HG03432 (cell line): ENCODE measurements around the gene RETSAT.
"Not testable (repeated sequence)": the region's sequence is repeated elsewhere in the genome, so short reads cannot be mapped to it uniquely, and the experiment has no call there.

Experiments
- ATAC-seq: cut with Tn5 transposase; IDR thresholded peaks from one replicate; pipeline ENCODE4 v1.9.1; 2021; ENCODE audit warnings: mild to moderate bottlenecking, moderate library complexity; ENCODE audit not compliant: unreplicated experiment

RETSAT gene

GRCh38 chr2:85354286-85355072 is at the start of gene RETSAT, which contains the start of gene ELMOD3:
Gene RETSAT, minus strand, starts transcription at chr2:85354528. Its CDS starts 21 bp downstream, at chr2:85354507.
Gene ELMOD3, plus strand, starts transcription at chr2:85354769. Its CDS starts 2,430 bp downstream, at chr2:85357199.
- ATAC-seq = peak; percentile 96

DNA sequence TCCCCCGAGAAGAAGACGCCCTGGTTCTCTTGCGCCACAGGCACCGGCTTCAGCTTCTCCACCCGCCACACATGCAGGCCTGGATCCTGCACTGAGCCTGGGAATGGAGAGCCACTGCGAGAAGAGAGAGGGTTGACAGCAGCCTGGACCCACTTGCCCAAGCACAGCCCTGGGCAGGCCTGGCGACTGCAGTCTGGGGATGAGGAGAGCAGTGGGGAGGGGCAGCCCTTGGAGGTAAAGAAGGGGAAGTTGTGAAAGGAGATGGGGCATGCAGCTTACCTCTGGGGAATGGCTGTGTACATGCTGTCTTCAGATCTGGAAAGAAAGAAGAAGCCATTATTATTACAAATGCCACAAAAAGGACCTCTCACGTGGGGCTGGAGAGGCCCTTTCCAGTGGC is 47.5 kb upstream of the RETSAT start:
- ATAC-seq = no peak

DNA sequence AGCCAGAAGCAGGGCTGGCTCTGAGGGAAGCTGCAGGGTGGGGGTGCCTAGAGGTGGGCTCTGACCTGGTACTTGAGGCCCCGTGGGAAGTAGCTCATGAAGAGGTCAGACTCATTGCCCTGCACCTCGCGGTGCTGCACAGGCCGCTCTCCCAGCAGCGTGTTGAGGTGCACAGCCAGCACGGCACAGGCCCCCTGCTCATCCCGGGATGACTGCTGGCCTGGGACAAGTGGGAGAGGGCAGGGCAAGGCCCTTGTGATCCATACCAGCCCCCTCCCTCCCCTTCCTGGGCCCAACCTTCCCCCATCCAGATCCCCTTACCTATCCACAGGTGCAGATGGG is 47.1 kb upstream of the RETSAT start:
- no peak for ATAC-seq

DNA sequence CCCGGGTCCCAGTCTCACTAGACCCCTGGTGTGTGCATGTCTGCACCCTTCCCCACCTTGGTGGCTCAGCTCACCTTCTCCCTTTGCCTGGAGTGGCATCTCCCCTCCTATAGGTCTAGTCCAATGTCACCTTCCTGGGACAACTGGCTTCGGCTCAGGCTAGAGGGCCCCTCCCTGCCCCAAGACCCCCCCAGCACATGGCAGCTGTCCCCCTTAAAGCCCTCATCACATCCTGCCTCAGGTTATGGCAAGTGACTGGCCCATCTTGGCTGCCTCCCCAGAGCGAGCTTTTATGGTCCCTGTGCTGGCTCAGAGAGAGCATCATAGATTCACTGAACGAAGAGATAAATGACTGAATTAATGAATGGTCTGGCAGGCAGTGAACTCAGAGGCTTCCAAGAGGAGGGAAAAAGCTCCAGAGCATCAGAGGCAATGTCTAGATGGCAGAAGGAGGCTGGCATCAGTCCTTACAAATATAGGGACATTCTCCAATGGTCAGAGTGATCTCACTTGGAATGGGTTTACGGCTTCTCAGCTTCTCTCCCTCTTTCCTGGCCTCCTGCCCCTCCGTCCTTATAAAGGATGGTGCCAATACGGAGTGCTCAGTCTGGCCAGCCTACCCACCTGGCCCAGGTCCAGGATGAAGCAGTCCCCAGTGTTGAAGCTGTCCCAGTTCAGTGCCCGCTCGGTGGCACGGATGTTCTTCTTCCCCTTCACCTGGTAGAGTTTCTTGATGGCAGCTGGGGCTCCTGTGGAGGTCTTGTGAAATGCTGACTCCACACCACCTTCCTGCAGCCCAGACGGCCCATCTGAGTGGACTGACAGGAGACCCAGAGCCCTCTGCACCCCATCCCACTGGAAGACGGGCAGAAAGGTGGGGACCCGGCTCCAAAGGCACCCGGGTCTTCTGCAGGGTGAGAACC is 46.5 kb upstream of the RETSAT start:
- ATAC-seq = no peak

- no peak for ATAC-seq
These were observed 45.7 kb upstream of the RETSAT start for GRCh38 chr2:85400023-85400422.

DNA sequence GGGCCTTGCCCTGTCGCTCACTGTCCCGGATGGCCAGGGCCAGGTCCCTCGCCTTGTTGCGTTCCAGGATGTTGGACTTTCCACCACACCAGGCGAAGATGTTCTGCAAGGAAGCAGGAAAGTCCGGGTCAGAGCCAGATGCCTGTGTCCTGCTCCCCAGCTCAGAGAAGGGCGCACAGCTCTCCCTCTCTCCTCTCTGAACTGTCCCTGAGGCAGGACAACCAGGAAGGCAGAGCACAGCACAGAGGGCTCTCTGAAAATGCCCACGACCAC is 44.8 kb upstream of the RETSAT start:
- no peak for ATAC-seq

DNA sequence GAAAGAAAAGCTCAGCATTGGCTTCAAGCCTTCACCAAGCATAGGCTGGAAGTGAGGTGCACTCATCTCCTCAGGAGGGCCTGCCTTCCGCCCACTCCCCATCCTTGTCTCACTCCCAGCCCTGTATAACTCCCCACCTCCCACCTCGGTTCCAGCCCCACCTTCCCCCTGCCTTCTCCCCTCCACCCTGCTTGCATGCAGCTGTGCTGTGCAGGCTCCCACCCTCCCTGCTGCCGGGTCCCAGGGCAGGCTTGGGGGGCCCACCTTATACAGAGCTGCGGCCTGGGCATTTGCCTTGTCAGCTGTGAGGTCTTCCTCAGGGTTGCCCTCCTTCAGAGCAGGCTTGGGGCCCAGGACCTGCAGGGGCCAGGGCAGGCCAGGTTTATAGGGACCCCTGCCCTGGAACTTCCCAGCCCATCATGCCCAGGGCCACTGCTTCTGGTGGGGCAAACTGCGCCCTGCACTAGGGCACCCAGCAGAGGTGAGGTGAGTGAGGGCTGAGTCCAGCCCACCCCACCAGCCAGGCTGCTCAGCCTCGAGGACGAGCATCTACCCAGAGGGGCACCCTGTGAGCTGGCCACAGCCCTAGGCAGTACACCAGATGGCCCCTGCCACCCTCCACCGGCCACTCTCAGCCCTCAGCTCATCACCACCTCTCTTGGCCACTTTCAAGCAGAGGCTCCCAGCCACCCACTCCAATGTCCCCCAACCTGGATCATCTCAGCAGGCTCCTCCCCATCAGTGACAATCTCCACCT is 44.3 kb upstream of the RETSAT start:
- no peak for ATAC-seq

DNA sequence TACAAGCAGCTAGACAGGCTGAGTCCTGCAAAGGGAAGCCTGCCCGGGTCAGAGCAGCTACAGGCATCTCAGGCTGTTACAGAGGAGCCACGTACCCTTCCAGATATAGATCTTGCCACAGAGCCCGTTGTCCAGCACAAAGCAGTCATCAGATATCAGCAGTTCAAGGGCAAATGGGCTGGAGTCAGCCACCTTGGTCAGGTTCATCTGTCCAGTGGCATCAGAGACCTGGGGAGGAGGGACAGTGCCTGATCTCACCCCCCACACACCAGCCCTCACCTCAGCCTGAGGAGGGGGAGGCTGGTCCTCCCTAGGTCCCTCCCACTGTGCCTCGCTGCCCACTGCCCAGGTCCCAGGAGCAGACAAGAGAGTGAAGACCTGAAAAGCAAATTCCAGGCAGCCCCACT is 43.6 kb upstream of the RETSAT start:
- ATAC-seq = no peak

GRCh38 chr2:85396531-85397470 is 42.5 kb upstream of the RETSAT start:
- ATAC-seq = no peak

- ATAC-seq = no peak
These were observed 41.7 kb upstream of the RETSAT start for GRCh38 chr2:85395912-85396475.

DNA sequence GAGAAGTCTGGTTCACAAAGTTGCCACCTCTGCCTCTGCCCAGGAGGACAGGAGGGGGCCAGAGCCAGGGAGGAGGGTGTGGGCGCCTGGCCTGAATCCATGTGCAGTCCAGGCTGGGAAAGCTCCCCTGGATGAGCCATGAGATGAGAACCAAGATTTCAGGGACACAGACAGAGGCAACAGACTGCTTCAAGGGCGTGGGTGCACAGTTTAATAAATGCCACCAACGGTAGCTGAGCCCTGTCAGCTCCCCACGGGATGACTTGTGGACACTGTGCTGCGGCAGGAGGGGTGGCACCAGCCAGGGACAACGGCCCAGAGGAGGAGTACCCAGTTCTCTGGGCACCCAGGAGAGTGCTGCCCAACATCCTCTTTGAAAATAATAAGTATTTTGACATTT is 40.6 kb upstream of the RETSAT start:
- no peak for ATAC-seq

DNA sequence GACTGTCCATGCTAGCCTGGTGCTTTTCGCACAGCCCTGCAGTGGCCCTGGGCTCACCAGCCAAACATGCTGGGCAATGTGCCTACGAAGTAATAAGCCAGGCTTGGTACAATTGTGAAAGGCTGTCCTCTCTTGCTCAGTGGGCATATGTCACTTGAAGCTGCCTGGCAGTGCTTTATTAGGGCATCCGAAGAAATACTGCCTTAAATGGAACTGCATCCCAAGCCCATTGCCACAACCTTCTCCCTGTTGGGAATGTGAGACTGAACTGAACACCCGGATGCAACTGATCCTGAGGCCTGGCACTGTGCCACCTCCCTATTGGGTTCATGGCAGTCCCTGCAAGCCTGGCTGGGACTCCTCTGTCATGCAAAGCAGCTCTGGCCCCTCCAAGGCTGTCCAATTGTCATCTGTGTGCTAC is 39.9 kb upstream of the RETSAT start:
- ATAC-seq = no peak

DNA sequence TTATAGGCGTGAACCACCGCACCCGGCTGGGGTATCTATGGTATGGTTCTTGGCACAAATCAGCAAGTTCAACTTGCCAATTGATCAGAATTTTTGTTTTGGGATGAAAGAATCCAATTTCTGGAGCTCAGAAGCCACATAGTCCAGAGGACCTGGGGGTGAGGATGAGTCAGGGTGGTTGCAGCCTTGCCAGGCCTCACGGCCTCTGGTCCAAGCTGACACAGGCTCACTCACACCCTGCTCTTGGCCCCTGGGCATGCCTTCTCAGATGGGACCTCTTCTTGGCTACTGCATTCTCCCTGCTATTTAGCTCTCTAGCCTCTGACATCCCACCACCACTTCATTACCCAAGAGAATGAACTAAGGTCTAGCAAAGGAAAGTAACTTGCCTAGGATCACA is 39.5 kb upstream of the RETSAT start:
- no peak for ATAC-seq

DNA sequence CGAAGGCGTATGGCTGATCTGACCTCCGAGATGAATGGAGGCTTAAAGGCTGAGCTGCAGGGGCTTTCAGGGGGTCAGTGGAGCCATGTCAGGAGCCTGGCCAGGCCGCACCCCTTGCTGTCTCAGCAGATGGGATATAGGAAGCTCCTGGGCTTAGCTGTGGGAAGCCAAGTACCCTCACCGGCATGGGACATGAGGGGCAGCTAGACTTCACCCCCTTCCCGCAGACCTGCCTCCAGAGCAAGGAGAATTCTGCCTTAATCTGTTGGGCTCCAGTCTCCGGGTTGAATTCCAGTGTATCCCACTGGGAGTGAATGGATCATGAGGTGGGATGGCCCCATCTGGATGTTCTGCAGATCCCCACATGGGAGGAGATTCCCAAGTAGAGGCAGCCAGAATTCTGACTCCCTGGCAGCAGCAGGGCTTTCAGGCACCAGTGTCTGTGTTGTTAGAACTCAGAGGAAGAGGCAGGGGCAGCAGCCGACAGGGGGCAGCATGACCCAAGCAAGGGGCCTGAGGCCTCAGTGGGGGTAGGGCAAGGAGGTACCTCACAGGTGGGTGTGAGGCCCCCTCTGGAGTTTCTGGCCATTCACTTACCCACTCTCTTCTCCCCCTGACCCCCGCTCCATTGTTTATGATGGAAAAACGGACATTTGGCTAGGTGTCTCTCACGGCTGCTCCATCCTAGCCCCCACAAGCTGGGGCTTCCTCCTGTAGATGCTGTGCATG is 36.8 kb upstream of the RETSAT start:
- ATAC-seq = peak; percentile 49

DNA sequence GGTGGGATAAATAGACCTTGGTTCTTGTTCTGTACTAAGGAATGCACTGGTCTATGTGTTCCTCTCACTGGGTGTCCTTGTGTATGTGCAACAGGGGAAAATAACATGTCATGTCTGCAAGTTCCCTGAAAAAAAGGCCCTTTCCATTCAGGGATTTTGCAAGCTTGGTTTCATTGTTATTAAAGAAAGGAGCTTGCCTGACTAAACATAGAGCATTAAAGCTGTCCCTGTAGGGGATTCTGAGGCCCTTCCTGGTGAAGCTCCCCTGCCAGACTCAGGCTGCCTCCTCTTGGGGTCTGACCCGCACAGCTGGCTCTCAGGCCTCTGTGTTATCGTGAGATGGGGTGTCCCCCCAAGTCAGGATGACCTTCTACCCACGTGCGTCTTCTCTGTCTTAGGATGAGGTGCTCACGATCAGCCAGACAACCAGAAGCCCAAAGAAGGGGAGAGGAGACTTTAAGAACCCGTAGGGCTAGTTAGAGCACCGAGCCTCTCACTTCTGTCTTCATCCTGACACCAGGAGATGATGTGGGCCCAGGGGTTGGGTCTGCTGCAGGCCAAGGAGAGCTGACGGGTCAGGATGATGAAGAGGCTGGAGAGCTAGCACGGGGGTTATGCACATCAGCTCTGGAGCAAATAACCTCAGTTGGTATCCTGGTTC is 34.7 kb upstream of the RETSAT start:
- ATAC-seq = no peak

DNA sequence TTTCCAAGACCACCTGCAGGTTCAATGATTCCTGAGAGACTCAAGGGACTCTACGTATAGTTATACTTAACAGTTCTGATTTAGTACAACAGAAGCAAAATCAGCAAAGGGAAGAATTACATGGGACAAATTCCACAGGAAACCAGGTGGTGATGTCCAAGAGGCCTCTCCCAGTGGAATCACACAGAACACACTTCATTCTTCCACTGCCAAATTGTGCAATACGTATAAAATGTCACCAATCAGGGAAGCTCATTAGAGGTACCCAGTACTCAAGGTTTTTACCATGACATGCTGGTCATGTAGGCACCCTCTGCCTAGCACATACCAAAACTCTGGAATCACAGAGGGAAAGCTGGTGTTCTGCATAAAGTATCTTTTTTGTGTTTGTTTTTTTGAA is 33.4 kb upstream of the RETSAT start:
- ATAC-seq = no peak

- ATAC-seq = no peak
These were observed 31.4 kb upstream of the RETSAT start for GRCh38 chr2:85385746-85386145.

GRCh38 chr2:85383850-85384249 is 29.5 kb upstream of the RETSAT start:
- ATAC-seq = no peak

- not testable (repeated sequence) for ATAC-seq
These were observed 28.8 kb upstream of the RETSAT start for GRCh38 chr2:85383151-85383550.
